ENCODE data around the gene FAM114A1. TPM values are rescaled to one million over a fixed set of nuclear protein-coding genes. Genes with fewer than 3 reads are reported as not detected.

FAM114A1 gene
- polyA plus RNA-seq, 2 of the 4 experiments (the other 2 are of a cell fraction) = 44.2 to 55.4 TPM

GRCh38 chr4:38884254-38884653, 16.6 kb downstream of the FAM114A1 start:
- Histone ChIP-seq H3K4me3 (no peak overlapping the region), H3K9me3 (no peaks in the 10 kb centered on the region), H3K4me2 (no peak overlapping the region), H3K27ac (no peak overlapping the region), H3K4me1 (peaks cover 8% of the 10 kb centered on the region; the same call in 2 of the 3 replicates)
- POLR2A ChIA-PET = no interaction called here
- FAIRE-seq (no peak), ATAC-seq (no peak), DNase-seq (ENCODE audit: low read depth in 1 of 2, low spot score in 1 of 2) (no peak)
- no peak for TF ChIP-seq MAFK (IDR thresholded peaks at IDR 0.05; ENCODE audit: partially characterized antibody)
- TF ChIP-seq, protein P1, sequence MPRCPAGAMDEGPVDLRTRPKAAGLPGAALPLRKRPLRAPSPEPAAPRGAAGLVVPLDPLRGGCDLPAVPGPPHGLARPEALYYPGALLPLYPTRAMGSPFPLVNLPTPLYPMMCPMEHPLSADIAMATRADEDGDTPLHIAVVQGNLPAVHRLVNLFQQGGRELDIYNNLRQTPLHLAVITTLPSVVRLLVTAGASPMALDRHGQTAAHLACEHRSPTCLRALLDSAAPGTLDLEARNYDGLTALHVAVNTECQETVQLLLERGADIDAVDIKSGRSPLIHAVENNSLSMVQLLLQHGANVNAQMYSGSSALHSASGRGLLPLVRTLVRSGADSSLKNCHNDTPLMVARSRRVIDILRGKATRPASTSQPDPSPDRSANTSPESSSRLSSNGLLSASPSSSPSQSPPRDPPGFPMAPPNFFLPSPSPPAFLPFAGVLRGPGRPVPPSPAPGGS (IDR thresholded peaks at IDR 0.05) = no peak
- TF ChIP-seq HEYL (CRISPR knock-in tag; IDR thresholded peaks at IDR 0.05) = no peak
- TF ChIP-seq RNF2 (IDR thresholded peaks at IDR 0.05; ENCODE audit: borderline replicate concordance, low read depth) = no peak
- no peak for TF ChIP-seq TP53 (CRISPR knock-in tag; IDR thresholded peaks at IDR 0.05)
- WGBS (ENCODE audit: missing lambda C conversion rate) = 95% methylated on average over 4 of the region's 4 CpGs
- CTCF ChIA-PET = interaction anchor here (2.9 kb wide), 1 partner anchor 18 kb away, joined by 14 read pairs; no protein-coding TSS in a partner anchor

DNA sequence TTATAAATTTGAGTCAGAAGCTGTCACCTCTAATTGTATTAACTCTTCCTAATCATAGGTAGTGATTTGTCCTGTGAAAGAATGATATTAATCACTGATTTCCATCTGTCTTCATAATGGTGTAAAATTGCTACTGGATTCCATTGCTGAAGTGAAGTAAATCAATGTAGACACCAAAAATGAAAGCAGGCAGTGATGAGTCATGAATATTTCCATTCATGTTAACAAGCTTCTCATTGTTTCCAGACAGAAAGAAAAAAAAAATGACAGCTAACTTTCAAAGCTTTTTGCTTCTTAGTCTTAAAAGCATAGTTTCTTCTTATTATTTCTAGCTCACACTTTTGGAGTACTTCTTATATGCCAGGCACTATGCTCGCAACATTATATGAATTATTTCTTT, 21.5 kb downstream of the FAM114A1 start:
- ChIA-PET POLR2A (no interaction called here), CTCF (interaction anchor here (1.3 to 1.5 kb wide), 3 partner anchors 9 to 28 kb away, joined by 3 to 5 read pairs (median 3); no protein-coding TSS in a partner anchor)
- TF ChIP-seq FOXS1 (CRISPR knock-in tag; IDR thresholded peaks at IDR 0.05) = no peak
- TF ChIP-seq FOSL2 (IDR thresholded peaks at IDR 0.05) = no peak
- peak; percentile 67 for TF ChIP-seq FOSL2 (CRISPR knock-in tag; IDR thresholded peaks at IDR 0.05)
- no peak for TF ChIP-seq RARB (CRISPR knock-in tag; IDR thresholded peaks at IDR 0.05)
- no peak for TF ChIP-seq NPAS2 (CRISPR knock-in tag; IDR thresholded peaks at IDR 0.05; ENCODE audit: borderline replicate concordance)
- TF ChIP-seq MAFK (IDR thresholded peaks at IDR 0.05; ENCODE audit: partially characterized antibody) = peak; percentile 43
- ATAC-seq (no peak), DNase-seq (ENCODE audit: low read depth in 1 of 2, low spot score in 1 of 2) (peak in 1 of 2 experiments; percentile 16), FAIRE-seq (no peak)
- peaks cover 22% of the 10 kb centered on the region; the same call in 2 of the 3 replicates for H3K4me1 ChIP-seq
- H3K4me3 ChIP-seq = no peak overlapping the region
- H3K27ac ChIP-seq = peak overlapping the region in 1 of 2 experiments; percentile 57; a peak in 2 of 6 replicates
- 93% methylated on average over 1 of the region's 1 CpG for WGBS (ENCODE audit: missing lambda C conversion rate)
- H3K9me3 ChIP-seq = no peaks in the 10 kb centered on the region
- H3K4me2 ChIP-seq = 0 out of 3 replicates have a peak overlapping the region, but pooled peaks have one; percentile 22

DNA sequence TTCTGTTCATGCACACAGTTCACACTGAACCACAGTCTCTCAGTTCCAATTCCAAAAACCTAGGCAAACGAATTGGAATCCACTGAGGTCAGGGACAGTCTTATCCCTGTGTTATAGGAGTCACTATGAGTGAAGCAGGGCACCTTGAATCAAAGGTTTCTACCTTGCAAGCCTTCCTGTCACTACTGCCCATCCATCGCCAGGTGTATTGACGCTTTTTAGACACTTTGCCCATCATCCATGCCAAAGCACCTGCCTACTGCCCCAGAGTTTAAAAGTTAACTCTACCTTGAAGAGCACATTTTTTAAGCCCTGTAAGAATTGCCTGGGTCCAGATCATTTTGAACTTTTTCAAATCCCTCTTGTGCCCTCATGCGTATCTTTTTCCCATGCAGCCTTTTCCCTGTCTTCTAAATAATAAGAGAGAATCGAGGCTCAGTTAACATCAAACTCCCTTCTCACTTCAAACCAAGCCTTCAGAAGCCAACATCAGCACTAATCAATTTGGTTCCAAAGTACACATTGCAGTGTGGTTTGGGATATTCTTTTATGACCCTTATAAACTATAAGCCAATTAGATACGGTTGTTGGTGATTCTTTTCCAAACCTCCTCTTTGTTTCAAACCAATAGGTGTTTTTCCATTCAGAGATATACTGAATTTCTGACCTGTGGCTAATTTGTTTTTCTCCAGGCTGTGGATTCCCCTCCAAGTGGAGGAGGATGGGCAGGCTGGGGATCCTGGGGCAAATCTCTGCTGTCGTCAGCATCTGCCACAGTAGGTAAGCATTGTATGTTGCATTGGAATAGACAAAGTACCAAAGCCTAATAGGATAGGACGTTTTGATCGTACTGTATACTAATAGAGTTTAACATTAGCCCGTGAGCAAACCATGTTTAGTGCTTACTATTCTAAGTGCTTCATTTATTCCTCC, 23.7 kb downstream of the FAM114A1 start:
- DNase-seq (ENCODE audit: low read depth in 1 of 2, low spot score in 1 of 2) (no peak), FAIRE-seq (no peak), ATAC-seq (no peak)
- H3K4me1 ChIP-seq = peaks cover 22% of the 10 kb centered on the region; the same call in 2 of the 3 replicates
- ChIA-PET POLR2A (no interaction called here), CTCF (interaction anchor here (0.9 to 1.3 kb wide), 3 partner anchors 10 to 132 kb away, joined by 3 to 6 read pairs (median 5); no protein-coding TSS in a partner anchor)
- TF ChIP-seq HOXB13 (CRISPR knock-in tag; IDR thresholded peaks at IDR 0.05; ENCODE audit: low read depth) = no peak
- TF ChIP-seq NPAS2 (CRISPR knock-in tag; IDR thresholded peaks at IDR 0.05; ENCODE audit: borderline replicate concordance) = no peak
- no peak for TF ChIP-seq MAX (IDR thresholded peaks at IDR 0.05)
- no peak for TF ChIP-seq HDAC2 (IDR thresholded peaks at IDR 0.05)
- no peak for TF ChIP-seq POLR2A (IDR thresholded peaks at IDR 0.05; ENCODE audit: low read length)
- no peak for TF ChIP-seq JUN (IDR thresholded peaks at IDR 0.05)
- TF ChIP-seq ZNF302 (CRISPR knock-in tag; IDR thresholded peaks at IDR 0.05) = no peak
- TF ChIP-seq, protein P2, sequence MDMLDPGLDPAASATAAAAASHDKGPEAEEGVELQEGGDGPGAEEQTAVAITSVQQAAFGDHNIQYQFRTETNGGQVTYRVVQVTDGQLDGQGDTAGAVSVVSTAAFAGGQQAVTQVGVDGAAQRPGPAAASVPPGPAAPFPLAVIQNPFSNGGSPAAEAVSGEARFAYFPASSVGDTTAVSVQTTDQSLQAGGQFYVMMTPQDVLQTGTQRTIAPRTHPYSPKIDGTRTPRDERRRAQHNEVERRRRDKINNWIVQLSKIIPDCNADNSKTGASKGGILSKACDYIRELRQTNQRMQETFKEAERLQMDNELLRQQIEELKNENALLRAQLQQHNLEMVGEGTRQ (IDR thresholded peaks at IDR 0.05) = no peak
- TF ChIP-seq CBX8 (IDR thresholded peaks at IDR 0.05) = no peak
- TF ChIP-seq, protein P3, sequence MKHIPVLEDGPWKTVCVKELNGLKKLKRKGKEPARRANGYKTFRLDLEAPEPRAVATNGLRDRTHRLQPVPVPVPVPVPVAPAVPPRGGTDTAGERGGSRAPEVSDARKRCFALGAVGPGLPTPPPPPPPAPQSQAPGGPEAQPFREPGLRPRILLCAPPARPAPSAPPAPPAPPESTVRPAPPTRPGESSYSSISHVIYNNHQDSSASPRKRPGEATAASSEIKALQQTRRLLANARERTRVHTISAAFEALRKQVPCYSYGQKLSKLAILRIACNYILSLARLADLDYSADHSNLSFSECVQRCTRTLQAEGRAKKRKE (CRISPR knock-in tag; IDR thresholded peaks at IDR 0.05; ENCODE audit: low read depth) = no peak
- H3K4me2 ChIP-seq = no peak overlapping the region
- H3K4me3 ChIP-seq = no peak overlapping the region
- no peaks in the 10 kb centered on the region for H3K9me3 ChIP-seq
- 0 out of 6 replicates have a peak overlapping the region, but pooled peaks of 1 of the 2 experiments have one; percentile 20 for H3K27ac ChIP-seq
- 82% methylated on average over 10 of the region's 10 CpGs for WGBS (ENCODE audit: missing lambda C conversion rate)
